ENCODE results near the gene KCNE4.

DNA sequence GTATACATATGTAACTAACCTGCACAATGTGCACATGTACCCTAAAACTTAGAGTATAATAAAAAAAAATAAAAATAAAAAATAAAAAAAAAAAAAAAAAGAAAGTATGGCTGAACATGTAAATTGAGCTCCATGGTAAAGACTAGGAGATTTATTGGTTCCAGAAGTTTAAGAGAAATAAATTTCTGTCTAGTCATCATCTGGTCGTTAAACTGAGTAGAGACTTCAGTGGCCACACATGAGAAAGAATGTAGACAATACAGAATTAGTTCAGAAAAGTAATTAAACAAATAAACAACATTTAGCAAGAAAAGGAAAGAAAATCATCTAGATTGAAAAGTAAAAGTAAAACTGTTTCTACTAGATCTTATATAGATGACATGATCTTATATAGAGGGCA, 12.4 kb upstream of the KCNE4 start:
- TF ChIP-seq CTCF (IDR thresholded peaks at IDR 0.05 in 4 of 5, conservative IDR thresholded peaks at IDR 0.05 in 1 of 5), result no peak
- no peak for TF ChIP-seq POLR2A (IDR thresholded peaks at IDR 0.05)
